ENCODE results near the gene PSTK.

The PSTK gene

GRCh38 chr10:123018531-123018930, 38.3 kb downstream of the PSTK start:
- DNase-seq (ENCODE audit: low read depth): no peak
- TF ChIP-seq, protein P1, sequence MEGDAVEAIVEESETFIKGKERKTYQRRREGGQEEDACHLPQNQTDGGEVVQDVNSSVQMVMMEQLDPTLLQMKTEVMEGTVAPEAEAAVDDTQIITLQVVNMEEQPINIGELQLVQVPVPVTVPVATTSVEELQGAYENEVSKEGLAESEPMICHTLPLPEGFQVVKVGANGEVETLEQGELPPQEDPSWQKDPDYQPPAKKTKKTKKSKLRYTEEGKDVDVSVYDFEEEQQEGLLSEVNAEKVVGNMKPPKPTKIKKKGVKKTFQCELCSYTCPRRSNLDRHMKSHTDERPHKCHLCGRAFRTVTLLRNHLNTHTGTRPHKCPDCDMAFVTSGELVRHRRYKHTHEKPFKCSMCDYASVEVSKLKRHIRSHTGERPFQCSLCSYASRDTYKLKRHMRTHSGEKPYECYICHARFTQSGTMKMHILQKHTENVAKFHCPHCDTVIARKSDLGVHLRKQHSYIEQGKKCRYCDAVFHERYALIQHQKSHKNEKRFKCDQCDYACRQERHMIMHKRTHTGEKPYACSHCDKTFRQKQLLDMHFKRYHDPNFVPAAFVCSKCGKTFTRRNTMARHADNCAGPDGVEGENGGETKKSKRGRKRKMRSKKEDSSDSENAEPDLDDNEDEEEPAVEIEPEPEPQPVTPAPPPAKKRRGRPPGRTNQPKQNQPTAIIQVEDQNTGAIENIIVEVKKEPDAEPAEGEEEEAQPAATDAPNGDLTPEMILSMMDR (conservative IDR thresholded peaks at IDR 0.05; ENCODE audit: low read length): no peak

DNA sequence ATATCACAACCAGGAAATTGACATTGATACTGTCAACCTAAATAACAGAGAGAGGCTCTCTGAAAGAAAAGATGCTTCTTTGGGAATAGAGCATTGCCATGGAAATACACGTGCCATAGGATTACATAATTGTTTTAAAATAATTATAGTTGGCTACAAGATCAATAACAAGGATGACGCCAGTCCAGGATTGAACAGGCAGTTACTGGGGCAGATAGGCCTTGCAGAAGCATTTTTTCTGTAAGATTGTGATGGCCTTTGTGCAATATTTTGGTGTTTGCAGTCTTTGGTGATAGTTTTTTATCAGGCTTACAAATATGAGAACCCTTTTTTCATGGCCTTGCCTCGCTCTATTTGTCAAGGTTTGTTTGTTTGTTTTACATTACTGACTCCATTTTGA, 39.1 kb downstream of the PSTK start:
- H3K4me3 ChIP-seq (ENCODE audit: low read length): no peak overlapping the region
- TF ChIP-seq, protein P1 (conservative IDR thresholded peaks at IDR 0.05; ENCODE audit: low read length): no peak
- DNase-seq (ENCODE audit: low read depth): no peak

More at GRCh38 chr10:123018531-123018930, 38.3 kb downstream of the PSTK start:
- H3K4me3 ChIP-seq (ENCODE audit: low read length): no peak overlapping the region

DNA sequence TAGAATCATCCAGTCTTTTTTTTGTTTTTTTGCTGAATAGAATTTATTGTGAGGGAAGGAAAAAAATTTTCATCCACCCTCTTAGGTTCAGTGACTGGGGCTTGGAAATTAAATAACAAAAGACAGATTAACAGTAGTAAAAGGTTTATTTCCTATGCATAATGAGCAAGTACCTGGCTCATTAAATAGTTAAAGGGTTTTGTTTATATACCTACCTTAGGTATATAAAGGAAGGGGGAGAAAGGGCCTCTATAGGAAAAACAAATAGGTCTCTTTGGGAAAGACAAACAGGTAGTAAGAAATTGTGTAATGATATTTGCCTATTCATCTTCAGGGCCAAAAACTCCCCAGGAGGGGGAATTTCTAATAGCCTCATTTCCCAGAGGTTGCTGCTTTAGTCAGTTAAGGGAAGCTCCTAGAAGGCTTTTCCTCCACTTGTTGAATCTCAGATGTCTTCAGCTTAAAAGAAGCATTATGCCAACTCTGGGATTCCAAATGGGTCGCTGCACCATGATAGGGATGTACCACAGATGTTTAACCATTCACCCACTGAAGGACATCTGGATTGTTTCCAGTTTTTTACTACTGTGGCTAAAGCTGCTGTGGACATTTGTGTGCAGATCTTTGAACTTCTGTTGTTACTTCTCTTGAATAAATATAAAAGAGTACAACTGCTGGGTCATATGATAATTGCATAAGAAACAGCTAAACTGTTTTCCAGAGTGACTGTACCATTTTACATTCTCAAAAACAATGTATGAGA, 39.9 kb downstream of the PSTK start:
- H3K4me3 ChIP-seq (ENCODE audit: low read length): no peak overlapping the region
- TF ChIP-seq, protein P1 (conservative IDR thresholded peaks at IDR 0.05; ENCODE audit: low read length): no peak
- DNase-seq (ENCODE audit: low read depth): no peak

- TF ChIP-seq, protein P1 (conservative IDR thresholded peaks at IDR 0.05; ENCODE audit: low read length): peak; percentile 28
- H3K4me3 ChIP-seq (ENCODE audit: low read length): no peak overlapping the region
- no peak for DNase-seq (ENCODE audit: low read depth)
These were observed 41.3 kb downstream of the PSTK start for GRCh38 chr10:123021517-123021916.

- DNase-seq (ENCODE audit: low read depth): no peak
- TF ChIP-seq, protein P1 (conservative IDR thresholded peaks at IDR 0.05; ENCODE audit: low read length): no peak
- no peak overlapping the region for H3K4me3 ChIP-seq (ENCODE audit: low read length)
These were observed 44.3 kb downstream of the PSTK start for GRCh38 chr10:123024540-123024939.

- no peak overlapping the region for H3K4me3 ChIP-seq (ENCODE audit: low read length)
- no peak for DNase-seq (ENCODE audit: low read depth)
- TF ChIP-seq, protein P1 (conservative IDR thresholded peaks at IDR 0.05; ENCODE audit: low read length): no peak
These were observed 46.1 kb downstream of the PSTK start for GRCh38 chr10:123026302-123026701.

DNA sequence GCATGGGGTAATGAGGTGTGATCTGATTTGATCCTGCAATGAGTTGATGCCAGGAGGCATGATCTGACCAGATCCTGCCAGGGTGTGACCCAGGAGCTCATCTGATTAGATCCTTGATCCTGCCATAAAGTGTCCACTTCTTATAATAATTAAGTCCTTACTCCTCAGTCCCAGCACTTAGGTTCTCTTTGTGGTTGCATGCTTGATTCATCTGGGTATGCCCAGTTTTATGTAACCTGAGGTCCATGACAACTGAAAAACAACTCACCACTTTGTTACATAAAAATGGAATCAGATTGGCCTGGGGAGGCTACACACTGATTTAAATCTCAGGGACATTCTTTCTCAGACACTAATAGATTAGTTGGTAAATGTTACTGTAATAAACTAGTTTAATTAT, 47.7 kb downstream of the PSTK start:
- no peak overlapping the region for H3K4me3 ChIP-seq (ENCODE audit: low read length)
- DNase-seq (ENCODE audit: low read depth): peak; percentile 29
- TF ChIP-seq, protein P1 (conservative IDR thresholded peaks at IDR 0.05; ENCODE audit: low read length): no peak
